ENCODE results near the gene PCSK4.

The PCSK4 gene

DNA sequence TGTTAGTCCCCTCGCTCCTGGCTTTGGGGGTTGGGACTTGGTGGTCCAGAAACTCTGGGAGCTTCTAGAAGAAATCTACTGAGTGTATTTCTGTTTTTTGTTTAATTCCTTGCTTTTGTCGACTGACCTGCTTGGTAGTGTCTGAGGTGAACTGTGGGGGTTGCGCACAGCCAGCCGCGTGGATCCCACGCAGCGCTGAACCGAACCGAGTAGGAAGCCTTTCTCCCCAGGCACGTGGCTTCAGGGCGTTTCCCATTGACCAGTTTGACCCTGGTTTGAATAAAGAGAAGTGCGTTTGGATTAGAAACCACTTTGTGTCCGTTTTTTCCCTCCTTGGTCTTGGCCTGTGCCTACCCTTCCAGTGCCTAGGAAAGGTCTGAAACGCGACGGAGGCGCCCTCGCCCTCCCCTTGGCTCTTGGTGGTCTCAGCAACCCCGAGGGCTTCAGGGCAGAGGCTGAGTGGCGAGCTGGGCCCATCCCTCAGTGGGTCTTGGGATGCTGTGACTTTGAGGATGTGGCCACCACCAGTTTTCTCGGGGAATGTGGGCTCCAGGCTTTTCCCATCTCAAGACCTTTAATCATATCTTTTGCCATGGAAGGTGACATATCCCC is 54.7 kb downstream of the PCSK4 start:
- no peak for DNase-seq

DNA sequence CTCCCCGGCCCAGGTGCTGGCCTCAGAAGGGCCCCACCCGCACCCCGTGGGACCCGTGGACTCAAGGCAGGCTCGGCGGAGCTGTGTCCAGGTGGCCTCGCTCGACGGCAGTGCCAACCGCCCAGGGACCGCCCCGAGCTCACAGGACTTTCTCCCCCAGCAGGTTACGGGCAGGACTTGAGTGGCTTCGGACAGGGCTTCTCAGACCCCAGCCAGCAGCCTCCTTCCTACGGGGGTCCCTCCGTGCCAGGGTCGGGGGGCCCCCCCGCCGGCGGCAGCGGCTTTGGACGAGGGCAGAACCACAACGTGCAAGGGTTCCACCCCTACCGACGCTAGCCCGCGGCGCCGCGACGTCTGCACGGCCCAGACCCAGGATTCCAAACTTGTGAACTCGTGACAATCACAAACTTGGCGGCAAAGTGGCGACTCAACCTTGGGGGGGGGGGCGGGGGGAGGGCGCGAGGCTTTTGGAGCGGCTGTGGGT is 55.5 kb downstream of the PCSK4 start:
- DNase-seq = no peak

DNA sequence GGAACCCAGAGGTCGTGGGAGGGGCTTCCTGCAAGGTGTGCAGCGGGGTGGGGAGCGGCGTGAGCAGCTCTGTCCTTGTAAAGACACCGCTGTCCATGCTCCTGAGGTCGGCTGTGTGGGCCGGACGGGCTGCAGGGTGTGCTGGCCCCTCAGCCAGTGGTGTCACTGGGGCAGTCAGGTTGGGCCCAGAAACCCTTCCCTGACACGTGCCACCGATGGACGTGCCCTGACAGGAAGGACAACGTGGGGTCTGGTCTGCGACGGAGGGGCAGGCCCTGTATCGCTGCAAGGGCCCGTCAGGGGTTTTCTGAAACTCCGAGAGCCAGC is 56.1 kb downstream of the PCSK4 start:
- no peak for DNase-seq

DNA sequence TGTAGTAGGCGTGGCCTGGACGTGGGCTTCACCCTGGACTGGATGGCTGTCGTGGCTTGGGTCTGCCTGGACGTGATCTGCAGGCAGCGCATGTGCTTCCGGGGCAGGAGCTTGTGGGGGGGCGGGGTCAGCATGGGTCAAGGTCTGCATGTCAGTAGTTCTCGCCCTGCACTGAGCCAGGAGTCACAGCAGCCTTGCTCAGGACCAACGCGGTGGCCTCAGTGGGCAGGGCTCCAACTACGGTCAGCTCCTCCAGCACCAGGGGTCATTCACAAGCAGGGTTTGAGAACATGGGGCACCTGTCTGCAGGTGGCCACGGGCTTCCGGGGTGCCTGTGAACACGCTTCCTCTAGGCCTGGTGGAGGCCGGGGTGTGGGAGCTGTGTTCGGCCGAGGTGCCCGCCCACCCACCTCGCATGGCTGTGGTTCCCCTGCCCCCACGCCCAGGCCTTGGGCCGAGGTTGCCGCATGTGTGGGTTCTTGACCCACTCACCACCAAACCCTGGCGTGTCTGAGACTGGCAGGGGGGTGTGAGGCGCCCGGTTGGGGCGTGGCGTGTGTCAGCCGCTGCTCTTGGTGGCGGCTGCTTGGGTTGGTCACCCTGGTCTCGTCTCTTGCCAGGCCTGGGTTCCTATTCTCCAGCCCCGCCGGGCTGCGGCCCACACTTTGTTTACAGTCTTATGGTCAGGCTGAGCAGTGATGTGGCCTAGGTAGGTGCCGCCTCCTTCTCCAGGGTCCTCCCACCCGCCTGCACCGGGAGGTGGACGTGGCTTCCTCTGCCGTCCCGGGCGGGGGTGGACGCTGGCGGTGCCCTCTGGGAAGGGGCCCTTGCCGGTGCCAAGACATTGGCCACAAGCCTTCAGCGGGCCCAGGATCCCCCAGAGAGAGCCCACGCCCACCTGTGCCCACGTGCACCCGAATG is 56.8 kb downstream of the PCSK4 start:
- no peak for DNase-seq

DNA sequence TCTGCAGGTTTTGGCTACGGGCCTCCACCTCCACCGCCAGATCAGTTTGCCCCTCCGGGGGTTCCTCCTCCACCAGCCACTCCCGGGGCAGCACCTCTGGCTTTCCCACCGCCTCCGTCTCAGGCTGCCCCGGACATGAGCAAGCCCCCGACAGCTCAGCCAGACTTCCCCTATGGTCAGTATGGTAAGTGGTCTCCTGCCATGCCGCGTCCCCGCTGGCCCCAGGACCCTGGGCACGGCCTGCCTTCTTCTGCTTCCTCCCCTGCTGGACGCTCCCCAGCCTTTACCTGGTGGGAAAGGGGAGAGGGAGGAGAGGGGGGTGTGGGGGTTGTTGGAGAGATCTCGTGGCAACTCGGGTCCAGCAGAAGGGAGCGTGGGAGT is 57.7 kb downstream of the PCSK4 start:
- no peak for DNase-seq

DNA sequence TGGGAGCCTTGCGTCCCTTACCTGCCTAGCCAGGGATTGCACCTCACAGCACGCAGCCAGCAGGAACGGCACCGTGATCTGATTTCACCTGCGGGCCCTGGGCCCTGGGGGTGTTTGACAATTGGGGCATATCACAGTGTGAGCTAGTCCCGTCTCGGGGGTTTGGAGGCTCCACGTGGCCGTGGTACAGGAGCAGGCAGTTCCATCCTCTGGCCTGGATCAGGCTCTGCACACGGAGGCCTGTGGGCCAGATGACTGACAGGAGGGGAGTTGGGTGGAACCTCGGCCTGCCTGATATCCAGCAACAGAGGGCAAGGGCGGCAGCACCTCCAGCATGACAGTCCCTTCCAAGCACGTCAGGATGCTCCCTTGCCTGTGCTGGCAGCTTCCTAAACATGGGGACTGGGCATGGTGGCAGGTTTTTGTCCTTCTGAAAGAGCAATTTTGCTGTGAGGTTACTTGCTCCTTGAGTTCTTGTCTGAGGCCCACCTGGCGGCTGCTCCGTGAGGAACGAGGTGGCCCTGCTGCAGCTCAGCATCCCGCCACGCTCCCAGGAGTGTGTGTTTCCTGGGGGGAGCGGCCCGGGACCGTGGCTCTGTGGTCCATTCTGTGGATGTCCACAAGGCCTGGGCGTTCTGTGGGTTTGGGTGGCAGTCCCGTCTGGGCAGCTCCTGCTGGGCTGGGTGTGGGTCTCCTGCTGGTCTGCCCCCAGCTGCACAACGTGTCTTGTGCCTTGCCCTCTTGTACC is 58.2 kb downstream of the PCSK4 start:
- no peak for DNase-seq
